HG02759 (cell line): ENCODE results near the gene VAMP3.

Source experiments
- ATAC-seq: cut with Tn5 transposase; IDR thresholded peaks from one replicate; pipeline ENCODE4 v1.9.1; 2021; ENCODE audit warnings: mild to moderate bottlenecking, moderate library complexity; ENCODE audit not compliant: unreplicated experiment

The VAMP3 gene

DNA sequence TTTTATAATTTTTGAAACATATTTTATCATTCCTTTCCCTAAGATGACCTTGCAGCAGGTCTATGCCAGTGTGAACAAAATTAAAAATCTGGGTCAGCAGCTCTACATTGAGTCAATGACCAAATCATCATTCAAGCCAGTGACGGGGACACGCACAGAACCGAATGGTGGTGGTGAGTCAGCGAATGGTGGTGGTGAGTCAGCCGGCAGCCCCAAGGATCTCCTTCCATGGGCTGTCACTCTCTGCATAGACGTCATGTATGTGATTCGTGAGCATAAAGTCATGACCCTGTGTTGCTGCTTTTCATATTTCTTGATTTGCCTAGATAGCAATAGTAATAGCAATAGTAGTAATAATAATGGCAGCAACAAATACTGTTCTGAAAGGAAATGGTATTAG, 39.3 kb downstream of the VAMP3 start:
- no peak for ATAC-seq

GRCh38 chr1:7811476-7811875, 40.4 kb downstream of the VAMP3 start:
- no peak for ATAC-seq

GRCh38 chr1:7813677-7814373, 42.7 kb downstream of the VAMP3 start:
- no peak for ATAC-seq

DNA sequence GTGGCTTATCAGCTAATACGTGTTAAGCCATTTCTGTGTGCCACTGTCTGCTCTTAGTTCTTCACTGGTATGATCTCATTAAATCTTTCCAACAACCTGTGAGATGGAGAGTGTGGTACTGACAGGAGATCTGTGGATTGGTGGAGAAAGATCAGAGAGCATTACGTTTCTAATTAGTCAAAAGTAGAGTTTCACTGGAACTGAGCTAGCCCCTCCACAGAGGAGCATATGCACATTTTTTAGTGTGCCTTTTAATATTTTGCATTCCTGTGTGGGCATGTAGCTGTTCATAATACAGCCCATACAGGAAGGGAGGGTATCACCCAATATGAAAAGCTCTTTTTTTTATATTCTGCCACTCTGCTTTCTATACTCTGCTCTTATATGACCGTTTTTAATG, 50.2 kb downstream of the VAMP3 start:
- ATAC-seq: no peak

- no peak for ATAC-seq
Observed at GRCh38 chr1:7824701-7825100, 53.6 kb downstream of the VAMP3 start.

- no peak for ATAC-seq
Observed at GRCh38 chr1:7826363-7826762, 55.3 kb downstream of the VAMP3 start.

GRCh38 chr1:7827126-7827955, 56.2 kb downstream of the VAMP3 start:
- no peak for ATAC-seq
